Activated T-cell treated with anti-CD3 and anti-CD28 coated beads for 1 hour (primary cell): ENCODE results near the gene CTNND2.

ENCODE experiments used
- DNase-seq: peaks from one replicate; pipeline ENCODE4 v3.0.0-alpha.2; 2020; ENCODE audit warnings: low read depth

The CTNND2 gene

DNA sequence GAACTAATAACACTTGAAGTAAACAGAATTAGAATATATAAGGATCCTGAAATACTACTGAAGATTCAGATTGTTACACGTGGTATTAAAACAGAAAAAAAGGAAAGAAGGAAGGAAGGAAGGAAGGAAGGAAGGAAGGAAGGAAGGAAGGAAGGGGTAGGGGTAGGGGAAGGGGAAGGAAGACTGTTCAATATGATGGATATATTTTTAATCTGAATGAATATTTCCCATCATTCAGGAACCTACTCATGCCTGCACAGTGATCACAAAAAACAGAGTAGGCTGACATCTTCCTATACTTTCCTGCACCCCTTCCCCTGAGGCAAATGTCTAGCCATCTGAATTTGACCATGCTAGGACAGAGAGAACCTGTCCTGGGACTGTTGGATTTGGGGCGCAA lies 133.9 kb downstream of the CTNND2 start:
- DNase-seq: no peak

GRCh38 chr5:11760934-11761603 lies 143.2 kb downstream of the CTNND2 start:
- DNase-seq: no peak

- no peak for DNase-seq
These were observed 145.9 kb downstream of the CTNND2 start for GRCh38 chr5:11758321-11758720.

GRCh38 chr5:11757661-11758060 lies 146.6 kb downstream of the CTNND2 start:
- DNase-seq: no peak

GRCh38 chr5:11737010-11737409 lies 167.2 kb downstream of the CTNND2 start:
- no peak for DNase-seq

DNA sequence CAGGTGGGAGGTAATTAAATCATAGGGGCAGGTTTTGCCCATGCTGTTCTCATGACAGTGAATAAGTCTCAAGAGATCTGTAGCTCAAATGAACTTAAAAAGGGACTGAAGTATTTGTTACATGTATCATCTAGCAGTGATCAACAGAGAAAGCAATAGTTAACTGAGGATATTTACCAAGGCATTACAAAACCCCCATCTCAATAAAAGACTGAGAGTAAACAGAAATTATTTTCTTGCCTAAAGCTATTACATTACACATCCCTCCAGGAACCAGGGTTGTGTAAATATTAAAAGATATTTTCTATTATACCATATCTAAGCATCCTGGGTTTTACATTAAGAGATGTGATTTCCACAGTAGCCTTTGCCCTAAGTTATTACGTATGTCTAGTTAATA lies 169.9 kb downstream of the CTNND2 start:
- DNase-seq: no peak

DNA sequence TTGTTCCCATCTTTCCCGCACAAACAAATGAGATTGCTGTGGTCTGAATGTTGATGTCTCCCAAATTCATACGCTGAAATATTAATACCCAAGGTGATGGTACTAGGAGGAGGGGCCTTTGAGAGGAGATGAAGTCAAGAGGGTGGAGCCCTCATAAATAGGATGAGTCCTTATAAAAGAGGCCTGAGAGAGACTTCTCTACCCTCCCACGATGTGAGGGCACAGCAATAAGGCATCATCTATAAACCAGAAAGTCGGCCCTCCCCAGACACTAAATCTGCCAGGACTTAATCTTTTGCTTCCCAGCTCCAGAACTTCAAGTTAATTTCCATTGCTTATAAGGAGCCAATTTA lies 170.4 kb downstream of the CTNND2 start:
- DNase-seq: no peak

DNA sequence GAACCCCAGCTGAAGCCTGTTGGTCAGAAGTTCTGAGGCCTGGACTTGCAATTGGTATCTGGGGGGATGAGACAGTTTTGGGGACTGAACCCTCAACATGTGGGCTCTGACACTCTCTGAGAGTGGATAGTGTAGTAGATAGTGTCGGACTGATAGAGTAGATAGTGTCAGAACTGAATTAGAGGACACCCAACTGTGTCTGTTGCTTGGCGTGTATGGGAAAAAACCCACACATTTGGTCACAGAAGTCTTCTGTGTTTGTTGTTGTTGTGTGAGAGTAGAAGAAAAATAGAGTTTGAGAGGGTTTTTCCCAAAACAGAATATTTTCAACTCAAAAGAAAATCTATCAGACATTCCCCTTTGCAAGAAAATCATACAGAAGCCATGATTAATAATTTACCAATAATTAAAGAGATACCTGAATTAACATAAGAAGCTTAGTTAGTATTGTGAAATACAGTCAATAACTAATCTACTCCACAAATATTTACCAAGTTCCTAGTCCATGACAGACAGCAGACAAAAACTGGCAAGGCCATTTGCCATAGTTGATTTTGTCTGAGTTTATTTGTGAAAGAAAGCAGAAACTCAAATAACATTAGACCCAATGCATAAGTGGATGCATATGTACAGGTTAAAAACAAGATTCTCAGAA lies 170.9 kb downstream of the CTNND2 start:
- DNase-seq: no peak

DNA sequence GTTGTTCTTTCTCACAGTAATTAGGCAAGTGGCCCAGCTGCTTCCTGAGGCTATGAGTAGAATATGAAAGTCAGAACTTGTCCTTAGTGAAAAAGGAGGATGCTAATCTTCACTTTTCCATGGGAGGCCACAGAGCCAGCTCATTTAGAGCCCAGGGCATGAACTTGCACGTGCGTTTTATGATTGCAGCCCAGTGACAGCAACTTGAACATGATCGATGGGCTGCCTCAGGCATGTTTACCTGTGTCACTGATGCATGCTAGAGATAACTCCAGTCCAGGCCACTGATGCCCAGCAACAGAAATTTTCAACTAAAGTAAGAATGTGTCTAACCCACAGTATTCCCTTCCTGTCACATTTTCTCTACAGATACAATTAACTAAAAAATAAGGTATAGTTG lies 179.3 kb downstream of the CTNND2 start:
- DNase-seq: no peak

GRCh38 chr5:11719888-11720481 lies 184.3 kb downstream of the CTNND2 start:
- DNase-seq: no peak

- DNase-seq: no peak
These were observed 188.6 kb downstream of the CTNND2 start for GRCh38 chr5:11715461-11716196.

DNA sequence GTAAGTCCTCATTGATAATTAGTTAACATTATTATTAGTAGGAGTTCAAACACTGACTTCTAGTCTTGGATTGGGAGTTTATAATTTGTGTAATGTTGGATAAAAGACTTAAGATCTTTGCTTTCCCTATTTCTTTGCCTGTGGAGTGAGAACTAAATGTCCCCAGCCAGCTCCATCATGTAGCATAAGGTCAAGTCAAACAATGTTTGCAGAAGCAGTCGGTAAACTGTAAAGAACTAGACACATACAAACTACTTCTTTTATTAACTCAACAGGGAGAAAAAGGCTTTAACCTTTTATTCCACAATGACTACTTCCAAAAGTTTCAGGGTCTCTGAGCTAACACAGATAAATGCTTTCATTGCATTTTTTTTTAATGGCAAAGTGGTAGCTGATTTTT lies 192.3 kb downstream of the CTNND2 start:
- DNase-seq: no peak

DNA sequence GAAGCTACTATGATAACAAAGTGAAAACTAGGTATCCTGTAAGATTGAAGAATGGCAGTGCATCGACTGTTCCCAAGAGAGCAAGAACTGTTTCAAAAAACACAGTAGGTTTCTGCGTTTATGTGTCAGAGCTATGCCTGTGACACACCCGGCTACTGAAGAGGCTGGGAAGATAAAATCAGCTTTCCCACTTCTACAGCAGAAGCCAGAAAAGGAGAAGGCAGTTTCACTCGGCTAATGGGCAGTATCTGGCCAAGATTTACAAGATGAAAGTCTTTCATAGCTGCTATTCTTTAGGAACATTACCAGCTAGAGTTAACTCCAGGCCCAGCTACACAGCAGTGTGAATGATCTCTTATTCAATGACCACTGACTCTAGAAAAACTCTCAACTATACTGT lies 195.2 kb downstream of the CTNND2 start:
- no peak for DNase-seq

DNA sequence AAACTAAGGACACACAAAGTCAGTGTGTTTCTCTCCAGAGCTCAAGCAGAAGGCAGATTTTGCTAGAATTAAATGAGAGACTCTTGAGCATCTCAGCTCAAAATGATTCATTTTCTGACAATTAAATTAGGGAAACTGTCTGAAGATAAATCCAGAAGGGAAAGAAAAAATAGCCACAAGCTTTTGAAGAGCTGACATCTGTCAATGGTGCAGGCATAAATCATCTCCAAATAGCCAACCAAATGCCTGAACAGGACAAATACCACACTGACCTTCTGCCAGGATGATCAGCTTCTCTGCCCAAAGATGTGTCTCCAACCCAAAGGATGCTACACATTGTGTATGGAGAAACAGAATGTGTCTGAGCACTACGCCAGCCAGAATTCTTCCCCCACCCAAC lies 199.3 kb downstream of the CTNND2 start:
- DNase-seq: no peak

- DNase-seq: no peak
These were observed 203.9 kb downstream of the CTNND2 start for GRCh38 chr5:11700391-11700790.

DNA sequence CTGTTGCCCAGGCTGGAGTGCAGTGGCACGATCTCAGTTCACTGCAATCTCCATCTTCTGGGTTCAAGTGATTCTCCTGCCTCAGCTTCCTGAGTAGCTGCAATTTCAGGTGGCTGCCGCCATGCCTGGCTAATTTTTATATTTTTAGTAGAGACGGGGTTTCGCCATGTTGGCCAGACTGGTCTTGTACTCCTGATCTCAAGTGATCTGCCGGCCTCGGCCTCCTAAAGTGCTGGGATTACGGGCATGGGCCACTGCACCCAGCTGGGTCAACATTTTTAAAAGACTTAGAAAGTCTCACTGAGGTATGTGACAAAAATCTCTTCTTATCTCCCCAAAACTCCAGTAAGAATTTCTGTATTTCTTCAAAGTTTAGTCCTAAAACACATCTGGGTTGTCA lies 211.6 kb downstream of the CTNND2 start:
- DNase-seq: no peak

DNA sequence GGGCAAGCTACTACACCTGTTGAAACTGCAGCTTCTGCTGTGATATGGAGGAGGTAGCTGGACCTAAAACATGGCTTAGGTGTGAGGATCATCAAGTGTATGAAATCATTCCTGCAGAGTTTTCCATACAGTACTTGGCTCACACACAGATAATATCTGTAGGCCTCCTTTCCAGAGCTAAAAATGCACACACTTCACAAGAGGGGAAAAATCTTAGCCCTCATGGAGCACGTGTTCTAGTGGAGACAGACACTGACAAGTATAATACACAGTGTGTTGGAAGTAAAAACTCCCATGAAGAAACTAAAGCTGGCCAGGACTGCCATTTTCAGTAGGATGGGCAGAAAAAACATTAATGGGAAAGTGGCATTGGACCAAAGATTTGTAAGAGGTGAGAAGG lies 216.7 kb downstream of the CTNND2 start:
- DNase-seq: no peak

DNA sequence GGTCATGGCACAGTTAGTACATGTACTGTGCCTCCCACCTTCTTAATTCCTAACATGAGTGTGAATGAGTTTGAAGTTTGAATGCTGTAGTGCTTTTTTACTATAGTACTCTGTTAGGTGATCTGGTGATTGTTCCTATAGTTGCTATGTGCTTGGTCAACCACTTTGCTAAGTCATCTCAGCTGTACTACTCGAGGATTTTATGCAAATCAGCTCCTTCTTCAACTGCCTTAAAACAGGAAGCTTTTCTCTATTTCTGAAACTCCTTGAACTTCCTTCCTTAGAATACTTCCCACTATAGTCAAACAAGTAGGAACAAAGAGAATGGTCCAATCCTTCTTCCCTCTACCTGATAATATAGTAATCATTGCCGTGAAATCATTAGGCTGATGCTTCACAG lies 219.6 kb downstream of the CTNND2 start:
- DNase-seq: no peak

DNA sequence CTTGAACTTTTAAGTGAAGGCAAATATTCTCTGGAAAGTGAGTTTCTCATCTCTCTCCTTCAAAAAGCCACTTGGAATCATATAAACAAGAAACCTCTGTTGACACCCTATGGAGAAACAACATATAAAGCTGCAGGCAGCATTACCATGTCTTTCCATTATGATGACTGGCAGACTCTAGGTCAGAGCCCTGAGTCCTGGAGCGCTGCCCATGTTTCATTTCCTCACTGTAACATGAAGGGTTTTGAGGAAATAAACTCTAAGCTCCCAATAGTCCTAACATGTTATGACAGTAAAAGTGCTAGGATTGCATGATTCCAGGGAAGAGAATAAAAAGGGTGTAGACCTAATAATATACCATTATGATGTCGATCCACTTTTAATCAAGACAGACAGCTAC lies 220.6 kb downstream of the CTNND2 start:
- DNase-seq: no peak

DNA sequence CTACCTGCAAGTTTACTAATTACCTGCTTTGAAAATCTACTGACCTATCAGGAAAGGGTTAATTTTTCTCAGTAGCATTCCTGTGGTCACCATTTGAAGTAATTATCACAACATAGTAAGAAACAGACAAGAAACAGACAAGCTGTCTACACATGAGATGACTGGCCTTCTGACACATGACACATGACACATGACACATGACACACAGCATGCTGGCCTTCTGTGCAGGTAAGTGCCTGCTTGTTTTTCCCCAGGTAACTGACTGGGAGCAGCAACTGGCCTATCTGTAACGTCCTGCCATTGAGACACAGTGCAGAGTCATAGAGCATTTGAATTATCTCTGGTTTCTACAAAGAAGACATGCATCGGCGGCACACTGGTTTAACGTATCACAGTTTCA lies 222.4 kb downstream of the CTNND2 start:
- DNase-seq: no peak

DNA sequence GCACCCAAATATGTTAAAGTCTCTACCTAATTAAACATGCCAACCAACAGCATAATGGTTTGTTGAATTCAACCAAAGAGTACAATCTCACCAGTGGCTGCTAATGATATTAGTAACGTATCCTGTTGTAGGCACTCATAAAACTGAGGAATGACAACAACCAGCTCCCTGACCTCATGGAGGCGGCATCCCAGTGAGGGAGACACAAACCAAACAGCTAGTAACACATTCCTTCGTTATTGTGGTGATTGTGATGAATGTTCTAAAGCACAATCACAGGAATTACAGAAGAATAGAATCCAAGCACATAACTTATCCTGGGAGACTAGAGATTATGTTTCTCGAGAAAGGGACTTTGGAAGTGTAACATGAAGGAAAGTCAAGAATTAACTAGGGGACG lies 224.6 kb downstream of the CTNND2 start:
- no peak for DNase-seq

GRCh38 chr5:11675184-11675583 lies 229.1 kb downstream of the CTNND2 start:
- DNase-seq: no peak
